Stimulated activated CD4-positive, alpha-beta T cell treated with anti-CD3 and anti-CD28 coated beads, Interleukin-4, amount 100 ng/mL, for 4 hours (primary cell): ENCODE data around the gene DEPDC1B.
"Not testable (repeated sequence)": the region's sequence is repeated elsewhere in the genome, so short reads cannot be mapped to it uniquely, and the experiment has no call there.

Experiments used
- DNase-seq, 2 experiments: peaks; one replicate each; pipeline ENCODE4 v3.0.0-alpha.2; 2020

Gene DEPDC1B

DNA sequence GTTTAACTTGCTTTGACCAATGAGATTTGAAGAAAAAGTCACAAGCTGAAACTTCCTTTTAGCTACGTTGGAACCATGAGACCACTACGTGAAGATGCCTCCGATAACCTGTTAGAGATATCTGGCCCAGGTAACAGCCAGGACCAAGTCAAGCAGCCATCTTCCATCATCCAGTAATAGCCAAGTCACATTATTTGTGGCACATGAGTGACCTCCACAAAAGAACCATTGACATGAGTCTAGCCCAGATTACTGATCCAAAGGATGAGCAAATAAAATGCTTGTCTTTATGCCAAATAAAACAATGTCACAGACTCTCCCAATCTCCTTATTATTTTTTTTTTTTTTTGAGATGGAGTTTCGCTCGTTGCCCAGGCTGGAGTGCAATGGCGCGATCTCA lies 1.6 kb downstream of the DEPDC1B start:
- no peak for DNase-seq

DNA sequence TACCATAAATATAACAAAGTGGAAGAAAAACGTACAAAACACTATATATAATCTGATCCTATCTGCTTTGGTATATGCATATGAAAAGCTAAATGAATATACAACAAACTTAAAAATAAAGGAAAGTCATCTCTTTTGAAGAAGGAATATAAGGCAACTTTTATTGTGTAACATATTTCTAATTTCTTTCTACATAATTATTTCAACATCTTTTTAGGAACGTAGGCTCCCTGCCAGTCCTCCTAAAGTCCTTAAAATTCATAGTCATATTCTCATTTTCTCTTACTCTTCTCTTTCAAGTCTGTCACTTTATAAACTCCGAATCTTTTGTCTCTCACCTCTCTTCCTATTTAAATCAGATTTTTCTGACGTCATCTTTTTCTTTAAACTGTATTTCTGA lies 9.6 kb downstream of the DEPDC1B start:
- DNase-seq, result no peak

DNA sequence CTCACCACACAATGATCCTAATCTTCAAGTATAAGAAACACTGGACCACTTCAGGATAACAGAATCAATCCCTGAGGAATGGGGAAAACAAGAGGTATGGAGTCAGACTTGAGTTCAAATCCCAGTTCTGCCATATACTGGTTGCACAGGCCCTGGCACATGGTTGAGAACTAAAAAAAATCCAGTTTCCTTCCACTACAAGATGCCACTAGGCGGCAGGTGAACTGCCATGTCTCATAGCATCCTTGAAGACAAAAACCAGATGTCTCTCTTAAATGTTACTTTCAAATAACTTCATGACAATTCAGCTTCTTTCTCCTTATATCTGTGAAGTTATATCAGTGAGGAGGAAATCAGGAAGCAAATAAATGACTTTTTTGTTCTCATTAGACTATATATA lies 11.0 kb downstream of the DEPDC1B start:
- DNase-seq, result no peak

DNA sequence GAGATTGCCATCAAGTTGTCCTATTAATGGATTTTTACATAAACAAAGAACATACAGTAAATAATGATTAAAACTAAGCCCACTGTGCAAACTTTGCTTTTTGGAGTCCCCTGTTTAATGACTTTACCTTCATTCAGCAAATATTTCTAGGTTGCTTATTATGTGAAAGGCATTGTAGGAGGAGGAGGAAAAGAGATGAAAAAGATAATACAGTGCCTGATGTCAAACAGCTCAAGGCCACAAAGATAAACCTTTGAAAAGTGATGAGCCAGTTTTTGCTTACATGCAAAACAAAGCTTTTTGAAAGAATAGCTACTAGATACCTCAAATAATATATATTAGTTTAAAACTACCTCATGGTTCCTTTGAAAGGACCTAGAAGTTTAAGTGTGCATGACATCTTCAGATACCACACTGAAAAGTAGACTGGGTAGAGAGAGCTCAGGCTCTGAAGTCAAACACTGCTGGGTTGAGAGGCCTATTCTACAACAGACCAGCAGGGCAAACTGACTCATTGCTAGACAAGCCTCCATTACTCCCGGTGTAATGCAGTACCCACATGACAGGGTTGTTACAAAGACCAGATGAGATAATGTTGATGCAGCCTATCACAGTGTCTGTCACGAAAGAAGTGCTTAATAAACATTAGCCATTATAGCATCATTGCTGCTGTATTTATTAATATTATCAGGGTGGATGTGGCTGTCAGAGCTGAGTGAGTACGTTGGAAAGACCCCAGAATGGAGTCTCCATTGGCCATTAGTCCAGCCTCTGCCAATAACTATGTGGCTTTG lies 11.8 kb downstream of the DEPDC1B start:
- DNase-seq, result no peak

DNA sequence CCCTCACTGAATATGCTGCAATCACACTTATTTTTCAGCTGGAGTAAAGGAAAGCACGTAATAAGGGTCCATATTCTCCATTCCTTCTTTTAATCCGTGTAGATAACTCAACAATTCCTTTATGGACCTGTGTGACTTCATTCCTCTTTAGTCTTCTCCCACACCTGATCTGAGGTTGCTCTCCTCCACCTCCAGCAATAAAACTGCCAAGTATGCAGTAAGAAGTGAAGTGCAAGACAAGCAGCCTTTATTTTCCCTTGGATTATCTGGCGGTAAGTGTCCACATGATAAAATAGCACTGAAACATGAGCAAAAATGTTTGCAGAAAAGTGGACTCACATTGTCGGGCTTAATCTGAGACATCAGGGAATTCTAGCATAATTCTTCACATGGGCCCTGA lies 13.8 kb downstream of the DEPDC1B start:
- no peak for DNase-seq

DNA sequence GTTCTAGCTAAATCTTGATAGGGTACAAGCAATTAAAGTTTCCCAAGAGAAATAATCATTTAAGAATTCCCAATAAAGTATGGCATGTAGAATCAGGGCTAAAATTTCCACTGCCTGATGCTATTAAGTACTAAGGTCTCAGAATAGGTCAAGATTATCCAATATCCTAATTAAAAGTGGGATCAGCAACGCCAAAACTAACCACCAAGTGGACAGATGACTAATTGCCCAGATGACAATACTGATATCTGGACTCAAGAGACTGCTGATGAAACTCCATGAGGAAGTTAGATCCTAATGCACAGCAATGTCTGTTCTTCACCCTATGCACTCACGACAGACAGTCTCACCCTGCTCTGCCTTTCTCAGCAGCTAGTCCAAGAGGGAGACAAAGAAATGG lies 14.3 kb downstream of the DEPDC1B start:
- no peak for DNase-seq

DNA sequence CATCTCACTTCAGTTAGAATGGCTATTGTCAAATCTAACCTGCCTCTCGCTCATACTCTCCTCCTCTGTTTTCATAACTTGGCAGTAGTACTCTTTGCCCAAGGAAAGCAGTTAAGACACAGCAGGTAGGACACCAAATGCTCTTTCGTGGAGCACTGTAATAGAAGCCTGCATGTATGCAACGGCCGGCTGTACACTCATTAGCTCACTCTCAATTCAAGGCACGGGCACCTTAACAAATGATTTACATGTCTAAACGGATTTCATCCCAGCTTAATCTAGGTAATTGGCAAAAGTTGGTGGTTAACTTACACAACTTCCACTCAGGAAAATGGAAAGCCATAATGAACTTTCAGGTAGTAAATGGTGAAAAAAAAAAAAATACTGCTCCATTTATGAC lies 14.9 kb downstream of the DEPDC1B start:
- no peak for DNase-seq

DNA sequence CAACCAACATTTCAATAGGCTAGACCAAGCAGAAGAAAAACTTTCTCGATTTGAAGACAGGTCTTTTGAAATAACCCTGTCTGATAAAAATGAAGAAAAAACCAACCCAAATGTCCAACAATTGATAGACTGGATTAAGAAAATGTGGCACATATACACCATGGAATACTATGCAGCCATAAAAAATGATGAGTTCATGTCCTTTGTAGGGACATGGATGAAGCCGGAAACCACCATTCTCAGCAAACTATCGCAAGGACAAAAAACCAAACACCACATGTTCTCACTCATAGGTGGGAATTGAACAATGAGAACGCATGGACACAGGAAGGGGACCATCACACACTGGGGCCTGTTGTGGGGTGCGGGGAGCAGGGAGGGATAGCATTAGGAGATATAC lies 18.0 kb downstream of the DEPDC1B start:
- DNase-seq, result not testable (repeated sequence)

DNA sequence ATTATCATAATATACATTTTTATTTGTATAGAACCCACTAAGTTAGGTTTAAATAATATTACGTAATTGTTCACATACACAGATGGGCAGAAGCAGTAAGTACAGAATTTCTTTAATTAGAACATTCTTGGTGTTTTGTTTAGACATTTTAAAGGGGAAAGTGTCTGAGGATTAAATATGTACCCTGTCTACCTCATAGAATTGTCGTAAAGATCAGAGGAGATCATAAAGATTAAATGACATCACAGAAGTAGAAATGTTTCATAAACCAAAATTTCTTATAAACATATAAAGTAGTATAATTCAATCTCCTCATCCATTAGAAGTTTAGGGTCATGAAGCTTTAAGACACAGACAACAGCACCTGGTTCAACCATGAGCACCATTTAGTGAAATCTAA lies 20.1 kb downstream of the DEPDC1B start:
- no peak for DNase-seq

DNA sequence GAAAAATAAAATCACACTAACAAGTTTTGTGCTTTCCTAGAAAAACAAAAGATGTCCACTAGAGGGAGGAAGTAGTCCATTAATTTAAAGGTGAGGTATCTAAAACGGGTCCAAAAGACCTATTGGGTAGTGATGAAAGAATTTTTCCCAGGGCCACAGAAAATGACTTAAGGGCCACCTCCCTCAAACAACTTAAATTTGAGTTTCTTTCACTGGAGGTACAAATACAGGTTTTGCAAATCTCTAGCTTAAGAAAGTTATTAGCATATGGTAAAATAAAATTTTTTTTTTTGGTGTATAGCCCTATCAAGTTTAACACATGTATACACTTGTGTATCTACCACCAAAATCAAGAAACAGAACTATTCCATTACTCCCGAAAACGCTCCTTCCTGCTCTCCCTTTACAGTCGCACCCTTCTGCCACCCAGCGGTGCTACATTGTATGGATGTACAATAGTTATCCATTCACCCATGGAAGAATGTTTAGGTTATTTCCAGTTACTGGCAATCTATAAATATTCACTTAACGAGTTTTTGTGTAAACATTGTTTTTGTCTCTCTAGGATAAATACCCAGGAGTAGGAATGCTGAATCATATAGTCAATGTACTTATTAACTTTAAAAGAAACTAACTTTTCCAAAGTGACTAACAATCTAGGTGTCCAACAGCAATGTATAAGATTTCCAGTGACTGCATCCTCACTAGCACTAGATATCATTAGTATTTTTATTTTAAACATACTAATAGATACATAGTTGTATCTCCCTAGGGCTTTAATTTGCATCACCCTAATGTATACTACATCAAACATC lies 21.9 kb downstream of the DEPDC1B start:
- DNase-seq, result no peak

DNA sequence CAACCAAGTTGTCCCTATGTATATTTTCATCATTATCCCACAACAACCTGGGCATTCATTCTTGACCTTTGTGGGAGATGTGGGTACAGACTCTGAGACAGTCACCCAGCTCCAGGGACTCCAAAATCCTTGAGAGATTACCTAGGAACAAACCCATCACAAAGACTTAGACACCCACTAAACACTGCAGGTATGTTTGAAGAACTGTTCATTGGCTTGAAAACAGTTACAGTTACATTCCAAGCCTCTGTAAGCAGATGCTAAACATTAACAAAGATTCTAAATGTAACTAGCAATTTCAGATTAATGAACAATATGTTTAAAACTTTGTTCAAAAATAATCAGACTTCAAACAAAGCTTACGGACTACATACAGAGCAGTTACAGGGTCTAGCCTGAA lies 24.7 kb downstream of the DEPDC1B start:
- DNase-seq, result no peak

DNA sequence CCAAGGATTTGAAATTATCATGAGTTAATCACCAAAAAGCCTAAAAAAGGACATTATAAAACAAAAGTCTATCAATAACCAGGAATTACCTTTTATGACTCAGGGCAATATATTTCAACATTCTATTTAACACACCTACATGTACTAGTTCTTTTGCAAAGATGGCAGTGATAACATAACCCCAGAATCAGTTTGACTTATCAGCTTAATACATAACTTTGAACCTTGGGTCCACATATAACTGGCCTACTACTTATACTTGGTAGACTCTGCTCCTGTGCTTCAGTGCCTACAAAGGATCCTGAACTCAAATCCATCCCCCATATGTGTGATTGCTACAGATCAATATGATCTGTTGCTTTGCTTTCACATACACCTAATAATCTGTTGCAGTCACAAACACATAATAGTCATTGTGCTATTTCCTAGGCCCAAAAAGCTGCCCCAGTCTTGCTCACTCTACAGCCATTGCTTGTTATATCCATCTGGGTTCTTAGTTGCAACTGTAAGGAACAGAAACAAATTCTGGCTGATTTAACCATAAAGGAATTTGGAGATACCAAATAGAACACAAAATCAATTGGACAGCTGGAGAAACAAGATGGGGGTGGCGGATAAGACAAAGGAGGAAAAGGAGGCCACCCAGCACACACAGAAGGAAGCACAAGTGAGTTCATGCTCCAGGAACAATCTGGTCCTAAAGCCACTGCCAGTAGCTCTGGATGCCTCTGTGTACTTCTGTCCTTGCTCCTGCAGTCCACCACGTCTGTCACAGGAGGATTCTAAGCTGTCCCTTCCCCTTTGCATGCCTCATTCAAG lies 25.5 kb downstream of the DEPDC1B start:
- no peak for DNase-seq

DNA sequence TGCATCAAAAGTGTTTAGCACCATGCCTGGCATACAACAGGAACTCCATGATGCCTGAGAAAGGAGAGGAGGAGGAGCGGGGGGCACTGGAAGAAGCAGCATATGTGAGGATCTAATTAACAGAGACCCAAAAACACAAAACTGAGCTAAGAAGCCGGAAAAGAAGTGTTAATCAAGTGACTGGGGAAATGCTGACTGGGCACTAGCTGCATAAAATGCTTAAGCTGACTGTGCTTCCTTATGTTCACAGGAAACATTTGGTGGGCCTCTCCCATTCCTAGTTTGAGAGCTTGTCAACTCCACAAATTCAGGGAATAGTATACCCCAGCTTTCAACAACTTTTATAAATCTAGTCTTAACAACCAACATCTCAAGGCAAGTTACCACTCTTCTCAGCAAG lies 26.6 kb downstream of the DEPDC1B start:
- no peak for DNase-seq

DNA sequence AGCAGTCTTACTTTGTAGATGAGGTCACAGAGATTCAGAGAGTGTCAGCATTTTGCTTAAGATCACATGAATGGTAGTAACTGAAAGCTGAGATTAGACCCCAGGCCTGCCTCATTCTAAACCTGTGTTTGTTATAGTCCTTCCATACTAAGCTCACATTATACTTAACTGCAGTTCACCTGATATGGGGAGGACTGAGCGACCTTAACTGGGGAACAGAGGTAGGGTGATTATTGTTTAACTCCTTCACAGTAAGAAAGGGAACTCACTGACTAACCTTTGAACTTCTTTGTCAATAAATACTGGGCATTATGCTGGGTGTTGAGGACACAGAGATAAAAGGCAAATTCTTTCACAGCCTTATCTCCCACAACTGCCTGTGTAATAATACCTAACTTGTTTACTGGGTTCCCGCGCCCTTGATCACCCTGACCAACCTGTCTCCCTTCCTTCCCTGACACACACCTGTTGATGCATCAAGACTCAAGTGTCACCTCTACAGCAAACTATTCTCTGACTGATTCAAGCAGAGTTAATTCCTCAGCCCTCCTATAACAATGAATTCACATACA lies 27.2 kb downstream of the DEPDC1B start:
- DNase-seq, result no peak

DNA sequence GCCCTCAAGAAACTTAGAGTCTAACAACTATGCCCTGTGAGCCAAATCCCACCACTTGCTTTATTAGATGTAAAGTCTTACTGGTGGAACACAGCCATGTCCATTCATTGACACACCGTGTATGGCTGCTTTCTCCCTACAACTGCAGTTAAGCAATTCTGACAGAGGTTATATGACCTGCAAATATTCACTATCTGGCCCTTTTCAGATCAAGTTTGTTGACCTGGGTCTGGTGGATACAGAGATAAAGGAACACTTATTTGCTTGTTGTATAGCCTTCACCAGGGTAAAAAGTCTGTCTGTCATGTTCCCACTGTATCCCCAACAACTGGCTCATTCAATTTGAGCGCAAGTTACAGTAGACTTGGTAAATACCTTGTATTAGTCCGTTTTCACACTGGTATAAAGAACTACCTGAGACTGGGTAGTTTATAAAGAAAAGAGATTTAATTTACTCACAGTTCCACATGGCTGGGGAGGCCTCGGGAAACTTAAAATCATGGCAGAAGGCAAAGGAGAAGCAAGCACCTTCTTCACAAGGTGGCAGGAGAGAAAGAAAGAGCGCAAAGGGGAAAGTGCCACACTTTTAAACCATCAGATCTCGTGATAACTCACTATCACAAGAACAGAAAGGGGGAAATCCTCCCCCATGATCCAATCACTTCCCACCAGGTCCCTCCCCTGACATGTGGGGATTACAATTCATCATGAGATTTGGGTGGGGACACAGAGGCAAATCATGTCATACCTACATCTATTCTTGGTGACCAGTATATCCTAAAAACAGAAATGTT lies 27.9 kb downstream of the DEPDC1B start:
- DNase-seq, result no peak

DNA sequence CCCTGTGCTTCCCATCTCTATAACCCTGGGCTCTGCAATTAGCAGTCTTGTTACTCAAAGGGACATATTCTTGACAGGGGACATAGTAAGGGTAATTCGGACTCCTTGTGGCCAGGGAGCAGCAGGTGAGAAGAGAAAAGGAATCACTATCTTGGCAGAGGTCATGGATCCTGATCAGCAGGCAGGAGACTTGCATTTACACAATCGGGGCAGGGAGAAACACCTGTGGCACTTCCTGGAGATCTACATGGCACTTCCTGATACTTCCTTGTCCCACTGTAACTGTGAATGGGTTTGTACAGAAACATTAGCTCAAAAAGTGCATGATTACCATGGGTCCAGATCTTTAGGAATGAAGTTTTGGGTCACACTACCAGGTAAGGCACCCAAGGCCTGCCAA lies 29.2 kb downstream of the DEPDC1B start:
- no peak for DNase-seq

DNA sequence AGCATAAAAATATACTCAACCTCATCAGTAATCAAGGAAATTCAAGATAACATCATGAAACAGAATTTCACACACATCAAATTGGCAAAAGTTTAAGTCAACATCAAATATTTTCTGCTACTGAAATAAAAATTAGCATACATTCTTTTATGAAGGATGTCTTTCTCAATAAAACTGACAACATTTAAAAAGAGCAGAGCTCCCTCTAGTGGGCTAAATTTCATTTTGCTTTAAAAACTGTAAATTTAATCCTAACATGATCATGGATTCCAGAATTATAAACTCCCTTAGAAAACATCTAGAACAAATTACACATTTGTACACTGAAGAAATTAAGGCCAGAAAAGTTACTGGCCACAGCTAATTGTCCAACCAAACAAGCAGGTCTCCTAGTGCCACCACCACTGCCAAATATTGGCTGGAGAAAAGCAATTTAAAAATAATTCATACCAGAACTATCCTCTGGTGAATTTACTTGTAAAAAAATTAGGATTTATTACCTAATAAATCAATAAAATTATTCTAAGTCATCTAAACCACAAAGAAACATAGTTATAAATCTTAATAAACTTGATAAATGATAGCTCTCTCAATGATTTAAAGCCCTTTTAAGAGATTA lies 31.2 kb downstream of the DEPDC1B start:
- no peak for DNase-seq

DNA sequence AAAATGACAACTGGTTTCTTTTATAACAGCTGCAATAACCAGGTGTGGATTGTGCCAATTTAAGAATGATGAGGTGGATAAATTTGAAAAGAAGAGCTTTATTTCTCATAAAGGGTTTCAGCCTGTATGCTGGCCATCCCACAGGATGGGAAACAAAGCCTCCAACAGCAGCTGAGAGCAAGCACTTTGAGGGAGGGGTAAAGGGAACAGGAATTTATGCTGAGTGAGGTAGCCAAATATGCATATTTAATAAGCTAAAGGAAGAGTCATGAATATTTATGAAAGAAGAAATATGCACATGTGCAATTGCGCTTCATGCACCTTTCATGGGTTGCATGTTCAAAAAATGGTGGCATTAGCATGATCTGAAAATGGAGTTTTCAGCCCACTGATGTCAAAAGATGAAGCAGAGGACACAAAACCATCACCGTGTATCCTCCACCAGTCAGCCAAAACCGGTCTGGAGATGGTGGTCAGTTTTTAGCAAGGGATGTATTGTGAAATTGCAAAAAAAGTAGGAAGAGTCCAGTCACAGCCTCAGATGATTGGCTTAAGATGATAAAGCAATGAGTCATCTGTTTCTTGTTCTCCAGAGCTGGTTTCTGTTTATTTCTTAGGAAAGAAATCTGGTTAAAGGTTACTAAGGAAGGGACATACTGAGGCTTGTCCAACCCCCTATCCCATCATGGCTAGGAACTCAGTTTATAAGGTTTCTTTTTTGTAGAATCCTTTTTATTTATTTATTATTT lies 47.9 kb downstream of the DEPDC1B start:
- no peak for DNase-seq

DNA sequence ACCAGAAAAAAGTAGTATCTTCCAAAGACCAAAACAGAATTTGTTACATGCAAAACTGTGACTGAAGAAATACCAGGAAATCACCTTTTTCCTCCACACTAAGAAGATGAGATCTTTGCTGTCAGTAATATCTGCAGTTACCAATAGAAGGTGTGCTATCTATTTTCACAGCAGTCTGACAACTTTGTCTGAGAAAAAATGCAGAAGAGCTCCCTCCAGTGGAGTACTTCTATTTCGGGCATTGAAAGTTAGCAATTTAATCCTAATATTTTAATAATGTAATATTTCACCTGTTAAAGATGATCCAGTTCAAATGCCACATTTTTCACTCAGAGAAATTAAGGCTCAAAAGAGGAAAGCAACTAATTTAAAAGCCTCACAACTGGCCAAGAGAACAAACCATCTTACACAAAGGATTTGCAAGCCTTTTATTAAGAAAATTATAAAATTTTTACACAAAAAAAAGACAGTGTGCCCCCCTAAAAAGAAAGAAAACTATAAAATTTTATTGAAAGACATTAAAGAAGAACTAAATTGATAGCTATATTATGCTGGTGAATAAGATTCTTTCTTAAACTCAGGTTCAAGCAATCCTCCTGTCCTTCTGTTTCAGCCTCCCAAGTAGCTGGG lies 50.6 kb downstream of the DEPDC1B start:
- DNase-seq, result no peak

DNA sequence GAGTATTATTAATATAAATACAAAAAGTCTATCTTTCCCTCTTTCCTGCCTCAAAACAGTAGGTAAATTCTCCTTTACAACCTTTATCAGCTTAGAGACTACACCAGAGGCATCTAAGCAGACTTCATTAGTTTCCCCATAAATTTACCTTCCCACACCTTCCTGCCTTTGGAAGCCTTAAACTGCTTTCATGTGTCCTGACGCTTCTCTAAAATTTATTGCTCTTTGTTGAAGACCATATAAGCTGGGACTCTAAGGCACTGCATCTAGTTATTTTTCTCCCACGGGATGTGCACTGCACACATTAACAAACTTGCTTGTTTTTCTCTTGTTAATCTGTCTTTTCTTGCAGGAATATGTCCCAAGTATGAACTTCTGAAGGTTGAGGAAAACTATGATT lies 51.8 kb downstream of the DEPDC1B start:
- no peak for DNase-seq

DNA sequence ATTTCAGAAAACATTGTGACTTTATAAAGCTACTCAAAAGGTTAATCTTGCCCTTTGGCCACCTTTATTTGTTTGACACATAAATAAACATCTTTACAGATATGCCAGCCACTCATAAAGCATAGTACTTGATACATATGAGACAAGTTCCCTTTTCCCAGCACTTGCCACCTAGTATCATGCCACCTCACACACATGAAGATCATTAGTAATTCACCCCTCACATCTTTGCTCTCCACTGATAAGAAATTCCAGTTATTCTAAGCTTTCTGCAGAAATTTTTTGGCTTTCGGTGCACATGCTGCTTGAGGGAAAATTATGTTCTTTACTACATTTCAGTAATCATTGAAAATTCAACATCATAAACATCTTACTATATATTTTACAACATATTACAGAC lies 59.1 kb downstream of the DEPDC1B start:
- DNase-seq, result no peak
